ENCODE data around the gene SLC29A3.

- TF ChIP-seq EZH2 (IDR thresholded peaks at IDR 0.05; ENCODE audit: low read length, unreplicated experiment) (no peak), EZH2phosphoT487 (IDR thresholded peaks at IDR 0.05; ENCODE audit: borderline replicate concordance, low read length) (no peak), CTCF (conservative IDR thresholded peaks at IDR 0.05; ENCODE audit: low read depth, low read length) (no peak)
These were observed 16.2 kb downstream of the SLC29A3 start for GRCh38 chr10:71335173-71335708.
